Fibroblast of villous mesenchyme (primary cell): ENCODE results near the gene ABLIM2. TPM values are rescaled to one million over a fixed set of nuclear protein-coding genes. Genes with fewer than 3 reads are reported as not detected.

Source experiments
- DNase-seq: peaks from one replicate; pipeline ENCODE4 v3.0.0-alpha.2; 2010; ENCODE audit warnings: low read depth
- H3K4me3 ChIP-seq: 2 replicates; pipeline ENCODE4 v1.5.1; 2011; ENCODE audit warnings: low read depth, mild to moderate bottlenecking, low read length
- total RNA-seq: library from RNA; depleted of rRNA; stranded (reverse); fragments of >200 nt; gene quantifications from 2 replicates; pipeline ENCODE4 v1.2.3, GENCODE V29; 2012
- TF ChIP-seq, protein P1 (sequence below): IDR thresholded peaks from 2 replicates; pipeline ENCODE4 v1.5.1; 2012; ENCODE audit warnings: low read depth, mild to moderate bottlenecking, low read length; ENCODE audit not compliant: insufficient read depth

The ABLIM2 gene
- total RNA-seq, 1 donor = under 0.01 TPM

DNA sequence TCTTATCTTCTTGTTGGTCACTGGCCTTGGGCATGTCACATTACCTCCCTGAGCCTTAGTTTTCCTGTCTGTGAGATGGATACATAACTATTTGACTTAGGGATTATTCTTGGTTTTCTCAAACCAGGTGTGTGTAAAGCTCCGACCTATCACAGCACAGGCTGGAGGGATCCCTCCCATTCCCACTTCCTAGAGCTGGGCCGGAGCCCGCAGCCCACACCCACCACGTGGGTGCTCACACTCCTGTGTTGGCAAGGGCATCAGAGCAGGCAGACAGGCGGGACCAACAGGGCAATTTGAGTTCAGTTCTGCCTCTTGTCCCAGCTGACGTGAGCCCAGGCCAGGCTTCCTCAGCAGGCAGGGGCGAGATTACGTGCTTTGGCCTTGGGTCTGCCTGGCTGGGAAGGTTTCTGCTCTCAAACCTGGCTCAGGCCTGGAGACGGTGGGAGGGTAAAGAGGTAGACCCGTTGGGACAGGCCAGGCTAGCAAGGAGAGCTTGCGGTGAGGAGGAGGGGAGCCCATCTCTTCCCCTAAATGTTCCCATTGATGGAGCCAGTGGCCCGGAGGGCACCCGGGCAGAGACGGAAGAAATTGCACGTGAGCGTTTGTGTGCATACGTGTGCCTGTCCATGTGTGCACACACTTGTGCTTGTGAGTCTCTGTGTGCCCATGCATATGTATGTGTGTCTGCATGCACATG, 39.7 kb upstream of the ABLIM2 start:
- TF ChIP-seq, protein P1, sequence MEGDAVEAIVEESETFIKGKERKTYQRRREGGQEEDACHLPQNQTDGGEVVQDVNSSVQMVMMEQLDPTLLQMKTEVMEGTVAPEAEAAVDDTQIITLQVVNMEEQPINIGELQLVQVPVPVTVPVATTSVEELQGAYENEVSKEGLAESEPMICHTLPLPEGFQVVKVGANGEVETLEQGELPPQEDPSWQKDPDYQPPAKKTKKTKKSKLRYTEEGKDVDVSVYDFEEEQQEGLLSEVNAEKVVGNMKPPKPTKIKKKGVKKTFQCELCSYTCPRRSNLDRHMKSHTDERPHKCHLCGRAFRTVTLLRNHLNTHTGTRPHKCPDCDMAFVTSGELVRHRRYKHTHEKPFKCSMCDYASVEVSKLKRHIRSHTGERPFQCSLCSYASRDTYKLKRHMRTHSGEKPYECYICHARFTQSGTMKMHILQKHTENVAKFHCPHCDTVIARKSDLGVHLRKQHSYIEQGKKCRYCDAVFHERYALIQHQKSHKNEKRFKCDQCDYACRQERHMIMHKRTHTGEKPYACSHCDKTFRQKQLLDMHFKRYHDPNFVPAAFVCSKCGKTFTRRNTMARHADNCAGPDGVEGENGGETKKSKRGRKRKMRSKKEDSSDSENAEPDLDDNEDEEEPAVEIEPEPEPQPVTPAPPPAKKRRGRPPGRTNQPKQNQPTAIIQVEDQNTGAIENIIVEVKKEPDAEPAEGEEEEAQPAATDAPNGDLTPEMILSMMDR = no peak
- no peak overlapping the region for H3K4me3 ChIP-seq
- DNase-seq = no peak

DNA sequence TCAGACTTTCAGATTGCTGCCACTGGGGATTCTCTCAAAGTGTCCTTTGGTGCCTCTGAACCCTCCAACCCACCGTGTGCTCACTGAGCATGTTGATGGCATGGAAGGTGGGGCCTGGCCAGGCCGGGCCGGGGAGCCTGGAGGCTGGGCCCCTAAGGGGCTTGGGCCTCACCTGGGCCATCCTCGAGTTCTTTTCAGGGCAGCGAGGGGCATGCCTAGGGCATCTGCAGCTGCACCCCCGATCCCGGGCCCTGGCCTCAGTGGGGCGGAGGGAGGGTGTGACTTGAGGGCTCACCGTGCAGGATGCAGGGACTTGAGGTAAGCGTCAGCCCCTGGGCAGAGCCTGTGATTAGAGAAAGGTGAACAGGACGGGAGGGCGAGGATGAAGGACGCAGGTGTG, 38.9 kb upstream of the ABLIM2 start:
- DNase-seq = no peak
- H3K4me3 ChIP-seq = no peak overlapping the region
- TF ChIP-seq, protein P1 = no peak

DNA sequence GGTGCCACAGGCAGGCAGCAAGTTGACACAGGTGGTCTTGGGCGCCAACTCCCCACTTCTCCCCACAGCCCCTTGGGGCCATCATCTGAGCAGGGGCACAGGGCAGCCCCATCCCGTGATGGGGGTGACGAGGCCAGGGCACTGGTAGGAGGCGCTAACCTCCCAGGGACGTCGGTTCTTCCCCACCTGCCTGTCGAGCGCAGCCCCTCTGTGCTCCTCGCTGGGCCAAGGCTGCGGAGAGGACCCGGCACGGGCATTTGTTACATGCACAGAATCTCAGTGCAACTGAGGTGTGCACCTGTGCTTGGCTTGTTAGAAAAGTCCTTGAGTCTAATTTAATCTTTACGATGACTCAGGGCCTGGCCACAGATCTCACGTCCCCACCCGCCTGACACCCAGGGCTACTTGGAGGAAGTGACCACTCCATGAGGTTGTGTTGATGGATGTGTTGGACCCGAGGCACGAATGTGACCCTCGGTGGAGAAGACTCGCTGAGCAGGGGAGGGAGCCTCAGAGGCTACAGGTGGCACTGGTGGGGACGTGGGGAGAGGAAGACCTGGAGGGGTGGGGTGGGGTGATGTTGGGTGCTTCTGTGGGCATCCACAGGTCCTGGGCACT, 37.3 kb upstream of the ABLIM2 start:
- DNase-seq = no peak
- TF ChIP-seq, protein P1 = no peak
- no peak overlapping the region for H3K4me3 ChIP-seq

DNA sequence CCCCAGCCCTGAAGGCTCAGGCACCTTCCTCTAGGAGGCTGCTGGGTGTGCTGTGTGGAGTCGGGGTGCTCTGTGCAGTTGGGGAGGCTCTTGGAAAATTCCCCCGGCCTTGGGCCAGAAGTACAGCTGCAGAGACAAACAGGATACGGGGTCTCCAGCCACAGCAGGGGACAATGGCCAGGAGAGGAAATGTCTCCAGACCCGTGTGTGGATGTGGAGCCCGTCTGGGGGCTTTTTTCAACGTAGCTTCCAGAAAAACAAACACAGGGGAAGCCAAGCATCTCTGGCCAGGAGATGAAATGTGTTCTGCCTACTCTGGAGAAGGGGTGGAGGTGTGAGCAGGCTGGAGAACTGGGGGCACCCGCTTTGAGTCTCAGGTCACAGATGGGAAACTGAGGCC, 36.8 kb upstream of the ABLIM2 start:
- TF ChIP-seq, protein P1 = no peak
- no peak overlapping the region for H3K4me3 ChIP-seq
- DNase-seq = no peak

DNA sequence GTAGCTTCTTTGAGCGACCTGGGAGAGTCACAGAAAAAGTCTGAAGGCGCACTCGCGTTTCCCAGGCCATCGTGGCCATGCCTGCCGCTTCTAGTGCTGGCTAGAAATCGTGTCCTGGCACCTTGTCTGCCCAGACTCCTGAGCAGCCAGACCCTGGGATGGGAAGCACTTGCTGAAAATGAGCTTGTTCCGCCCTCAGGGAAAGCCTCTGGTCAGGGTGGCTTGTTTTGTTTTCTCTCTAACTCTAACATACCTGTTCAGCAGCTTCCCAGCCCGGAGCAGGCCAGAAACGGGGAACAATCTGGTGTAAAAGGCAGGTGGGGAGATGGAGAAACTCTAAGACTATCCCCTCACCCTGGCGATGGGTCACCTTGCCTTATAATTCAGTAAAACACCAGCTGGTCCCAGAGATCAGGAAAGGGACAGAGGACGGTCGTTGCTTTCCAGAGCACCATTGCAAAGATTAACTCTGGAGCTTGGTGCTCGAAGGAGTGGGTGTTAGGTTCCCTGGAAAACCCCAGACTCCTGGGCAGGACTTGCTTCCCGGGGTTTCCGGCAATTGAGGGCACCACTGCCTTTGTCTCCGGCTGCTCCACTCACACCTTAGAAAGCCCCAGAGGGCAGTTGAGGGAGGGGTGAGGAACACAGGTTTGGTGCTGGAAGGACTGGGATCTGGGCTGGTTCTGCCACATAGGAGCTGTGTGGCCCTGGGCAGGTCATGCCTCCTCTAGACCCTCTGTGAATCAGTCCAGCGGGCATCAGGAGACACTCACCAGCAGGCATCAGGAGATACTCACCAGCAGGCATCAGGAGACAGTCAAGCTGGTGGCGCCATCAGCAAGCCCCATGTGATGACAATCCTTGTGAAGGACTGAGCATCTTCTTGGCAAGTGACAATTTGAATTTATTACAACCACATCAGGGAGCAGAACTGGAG, 36.0 kb upstream of the ABLIM2 start:
- no peak overlapping the region for H3K4me3 ChIP-seq
- no peak for DNase-seq
- TF ChIP-seq, protein P1 = no peak

DNA sequence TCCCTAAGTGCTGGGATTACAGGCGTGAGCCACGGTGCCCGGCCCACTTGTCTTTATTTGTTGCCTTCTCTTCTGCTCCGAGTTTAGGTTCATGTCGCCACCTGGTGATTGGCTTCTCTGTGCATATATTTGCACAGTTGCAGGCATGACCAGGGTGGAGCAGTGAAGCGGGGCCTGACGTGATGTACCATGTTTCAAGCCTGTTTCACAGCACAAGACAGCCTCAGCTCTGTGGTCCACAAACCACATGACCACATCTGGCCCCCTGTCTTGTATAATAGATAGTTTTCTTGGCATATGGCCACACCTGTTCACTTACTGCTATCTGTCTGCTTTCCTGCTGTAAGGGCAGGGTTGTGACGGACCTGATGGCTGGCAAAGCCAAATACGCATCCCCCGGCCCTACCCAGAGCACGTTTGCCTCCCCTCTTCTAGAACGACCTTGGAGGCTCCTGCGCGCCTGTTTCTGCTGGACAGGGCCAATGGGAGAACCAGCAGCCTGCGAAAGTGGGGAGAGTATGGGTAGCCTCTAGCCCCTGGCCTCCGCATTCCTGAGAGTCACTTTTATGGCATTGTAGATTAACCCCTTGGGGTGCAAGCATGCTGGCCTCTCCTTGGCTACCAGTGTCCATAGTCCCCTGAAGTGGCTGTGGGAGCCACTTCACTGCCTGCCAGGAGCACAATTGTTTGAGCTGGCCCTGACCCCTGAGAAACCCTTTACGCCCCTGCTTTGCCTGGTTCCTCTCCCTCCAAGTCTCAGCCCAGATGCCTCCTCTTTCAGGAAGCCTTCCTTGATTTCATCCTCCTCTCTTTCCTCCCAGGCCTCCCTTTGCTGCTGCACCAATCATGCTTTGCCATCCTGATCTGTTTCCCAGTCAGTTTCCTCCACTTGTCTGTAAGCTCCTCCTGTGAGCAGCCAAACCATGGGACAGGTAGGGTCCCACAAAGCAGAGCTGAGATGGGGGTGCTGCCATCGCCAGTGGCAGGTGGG, 34.4 kb upstream of the ABLIM2 start:
- TF ChIP-seq, protein P1 = peak; percentile 33
- no peak overlapping the region for H3K4me3 ChIP-seq
- DNase-seq = peak; percentile 78
